Heart left ventricle (tissue), 16 donors: ENCODE data around the gene PPIB. TPM values are rescaled to one million over a fixed set of nuclear protein-coding genes. Genes with fewer than 3 reads are reported as not detected.
"Not testable (repeated sequence)": the region's sequence is repeated elsewhere in the genome, so short reads cannot be mapped to it uniquely, and the experiment has no call there.

Source experiments
- ATAC-seq, 4 donors: fragments of 200-7000 bp; cut with Tn5 transposase; one replicate each; pipeline ENCODE4 v1.9.1; 2020 to 2022; ENCODE audit warnings: moderate library complexity in 4 of 4, mild to moderate bottlenecking in 3 of 4, moderate number of reproducible peaks in 1 of 4
- DNase-seq, 5 donors: peaks; one replicate each; pipeline ENCODE4 v3.0.0-alpha.2; 2020
- H3K27ac ChIP-seq, 12 donors: fragments of 200-600 bp; sonication (generic) in 4 of 12; one replicate each; pipeline versions ENCODE4 v1.5.0 to v1.8.0; 2016 to 2022; ENCODE audit warnings: mild to moderate bottlenecking in 2 of 12
- H3K27me3 ChIP-seq, 9 donors: fragments of 200-600 bp; sonication (generic) in 2 of 9; one replicate each; pipeline versions ENCODE4 v1.5.1 to v1.8.0; 2016 to 2022; ENCODE audit warnings: mild to moderate bottlenecking in 3 of 9
- H3K36me3 ChIP-seq, 9 donors: fragments of 200-600 bp; sonication (generic) in 2 of 9; one replicate each; pipeline versions ENCODE4 v1.5.0 to v1.8.0; 2018 to 2022; ENCODE audit warnings: mild to moderate bottlenecking in 2 of 9
- H3K4me1 ChIP-seq, 12 donors: fragments of 200-600 bp; sonication (generic) in 4 of 12; one replicate each; pipeline versions ENCODE4 v1.5.0 to v1.8.0; 2016 to 2022; ENCODE audit warnings: mild to moderate bottlenecking in 3 of 12
- H3K4me3 ChIP-seq, 12 donors: fragments of 200-600 bp; sonication (generic) in 4 of 12; one replicate each; pipeline versions ENCODE4 v1.5.0 to v1.8.0; 2017 to 2022; ENCODE audit warnings: mild to moderate bottlenecking in 9 of 12, moderate library complexity in 4 of 12
- H3K9me3 ChIP-seq, 12 donors: fragments of 200-600 bp; sonication (generic) in 4 of 12; one replicate each; pipeline versions ENCODE4 v1.5.0 to v1.8.0; 2016 to 2022; ENCODE audit warnings: mild to moderate bottlenecking in 1 of 12
- CTCF ChIP-seq, 12 donors: fragments of 200-600 bp; sonication (generic) in 4 of 12; IDR thresholded peaks; one replicate each; pipeline versions ENCODE4 v1.5.0 to v1.8.0; 2018 to 2022; ENCODE audit warnings: antibody characterized with exemption in 12 of 12, mild to moderate bottlenecking in 5 of 12
- POLR2A ChIP-seq, 2 donors: fragments of 450-650 bp; IDR thresholded peaks; one replicate each; pipeline ENCODE4 v1.6.1; 2017; ENCODE audit warnings: antibody characterized with exemption in 2 of 2, mild to moderate bottlenecking in 2 of 2, moderate library complexity in 2 of 2
- WGBS, 4 donors: extraction: QIAGEN DNeasy Blood & Tissue Kit in 2 of 4; methylation state at CpG; one replicate each; pipeline versions ENCODE4 v1.1.5 to v1.1.7; 2013 to 2018; 5-methylcytosine and 5-hydroxymethylcytosine counted together
- intact Hi-C, 10 donors: fragments of 100-400 bp; cut with DNase I; formaldehyde crosslinking; loops; one replicate each; pipeline versions ENCODE4 v1.11.1 to v1.14.2; 2022
- polyA plus RNA-seq, 2 donors: library from polyadenylated mRNA; stranded (reverse); fragments of 200-250 nt; gene quantifications; one replicate each; pipeline ENCODE4 v1.2.3, GENCODE V29; 2013
- total RNA-seq, 9 donors: library from RNA; depleted of rRNA in 2 of 9; stranded (reverse); fragments of >200 nt in 2 of 9; fragmentation: NEBNext Ultra II Directional in 3 of 9; extraction: Animal tissue kit (Norgen Biotek cat#: 25700) in 3 of 9; gene quantifications; one replicate each; pipeline versions ENCODE4 v1.1.0 to v1.2.4, GENCODE V29; 2016 to 2023
- donor health status: ischemic (EF 13 %, LVEDD 7.1; RV severe dilation, severe dysfunction).
- donor health status: healthy with polysubstance abuse.
- donor health status: DM: no; HTN: yes; CAD: no.
- donor health status: DM: no; HTN: no; CAD: no.
- donor health status: ischemic (EF 25% LVEDD 6.9; RV normal size, moderate dysfunction).
- donor health status: ischemic (EF 25% LVEDD 5.7; RV mildly dilated, moderate dysfunction).
- donor health status: healthy.
- donor health status: DM: yes; HTN: yes; CAD: no.
- donor health status: ischemic (EF 35%, LVEDD 5.7; RV mildly dilated, moderate dysfunction).
- donor health status: nonischemic (EF 11% LVEDD 7.7; RV severe dilation, severe dysfunction).
- donor health status: DM: yes; HTN: yes; CAD: no.
- donor health status: PGD.
- donor health status: ischemic (EF 29% LVEDD 5.4; RV normal size, mild dysfunction).
- donor health status: nonischemic (EF 23%, LVEDD 6.1; RV moderate dilation, normal function).

Gene PPIB
- total and polyA plus RNA-seq, 11 donors, result 73.7 to 341 (median 116) TPM

- no peak for ATAC-seq
- WGBS, 4 donors, result 80 to 93% (median 85%) methylated on average over 1 of the region's 1 CpG
- H3K4me1 ChIP-seq, result peaks cover 0 to 6% (median 0%) of the 10 kb centered on the region in 12 donors
Observed at GRCh38 chr15:64122444-64122843, 40.4 kb downstream of the PPIB start.

DNA sequence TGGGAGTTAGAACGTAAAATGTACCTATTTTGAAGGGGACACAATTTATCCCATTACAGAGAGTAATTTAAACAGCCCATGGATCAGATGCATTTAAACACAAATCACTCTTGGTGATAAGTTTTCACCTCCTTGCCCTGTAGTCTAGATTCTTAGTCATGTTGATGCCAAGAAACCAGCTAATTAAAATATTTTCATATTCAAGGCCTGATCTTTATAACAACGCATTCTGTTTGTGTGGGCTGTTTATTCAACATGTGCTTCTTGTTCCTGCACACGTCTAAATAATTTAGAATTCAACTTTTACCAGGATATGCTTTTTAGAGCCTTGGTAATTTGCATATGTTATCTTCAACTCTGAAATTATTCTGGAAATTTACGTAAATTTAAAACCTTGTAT is 41.2 kb downstream of the PPIB start:
- H3K9me3 ChIP-seq, result no peaks in the 10 kb centered on the region
- no peaks in the 10 kb centered on the region for H3K27me3 ChIP-seq
- H3K27ac ChIP-seq, result no peak overlapping the region
- no peaks in the 10 kb centered on the region for H3K4me1 ChIP-seq
- DNase-seq (no peak), ATAC-seq (no peak)
- WGBS, 4 donors, result 91 to 94% (median 94%) methylated on average over 4 of the region's 4 CpGs
- no peak overlapping the region for H3K4me3 ChIP-seq
- peaks cover 0 to 100% (median 99%) of the 10 kb centered on the region in 9 donors for H3K36me3 ChIP-seq
- TF ChIP-seq POLR2A (IDR thresholded peaks at IDR 0.05) (no peak), CTCF (IDR thresholded peaks at IDR 0.05) (no peak)
- intact Hi-C loops, result no loop called here

More at GRCh38 chr15:64122444-64122843, 40.4 kb downstream of the PPIB start:
- Histone ChIP-seq H3K4me3 (no peak overlapping the region), H3K9me3 (no peaks in the 10 kb centered on the region), H3K27ac (no peak overlapping the region), H3K36me3 (peaks cover 0 to 100% (median 99%) of the 10 kb centered on the region in 9 donors), H3K27me3 (no peaks in the 10 kb centered on the region)
- DNase-seq, result no peak
- no peak for TF ChIP-seq POLR2A (IDR thresholded peaks at IDR 0.05)
- TF ChIP-seq CTCF (IDR thresholded peaks at IDR 0.05), result no peak
- intact Hi-C loops, result no loop called here

DNA sequence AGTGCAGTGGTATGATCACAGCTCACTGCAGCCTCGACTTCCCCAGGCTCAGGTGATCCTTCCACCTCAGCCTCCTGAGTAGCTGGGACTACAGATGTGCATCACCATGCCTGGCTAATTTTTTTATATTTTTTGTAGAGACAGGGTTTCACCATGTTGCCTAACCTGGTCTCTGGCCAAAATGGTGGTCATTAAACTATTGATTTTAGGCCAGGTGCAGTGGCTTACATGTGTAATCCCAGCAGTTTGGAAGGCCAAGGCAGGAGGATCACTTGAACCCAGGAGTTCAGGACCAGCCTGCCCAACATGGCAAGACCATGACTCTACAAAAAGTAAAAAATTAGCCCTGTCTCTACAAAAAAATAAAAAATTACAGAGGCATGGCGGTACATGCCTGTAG is 42.5 kb downstream of the PPIB start:
- H3K27me3 ChIP-seq, H3K27ac ChIP-seq, intact Hi-C loops, ATAC-seq, H3K4me3 ChIP-seq, H3K9me3 ChIP-seq, H3K4me1 ChIP-seq, DNase-seq: not testable (repeated sequence)
- peaks cover 0 to 100% (median 99%) of the 10 kb centered on the region in 9 donors for H3K36me3 ChIP-seq
- 95 to 100% (median 97%) methylated on average over 2 of the region's 2 CpGs for WGBS, 4 donors

GRCh38 chr15:64117759-64118487 is 44.9 kb downstream of the PPIB start:
- no peak for DNase-seq
- Histone ChIP-seq H3K27me3 (no peaks in the 10 kb centered on the region), H3K27ac (no peak overlapping the region), H3K4me1 (peaks cover 0 to 7% (median 0%) of the 10 kb centered on the region in 12 donors), H3K9me3 (no peaks in the 10 kb centered on the region), H3K36me3 (peaks cover 0 to 100% (median 100%) of the 10 kb centered on the region in 9 donors), H3K4me3 (no peak overlapping the region)
- intact Hi-C loops, result no loop called here
- ATAC-seq, result no peak
- no peak for TF ChIP-seq CTCF (IDR thresholded peaks at IDR 0.05)
- 85 to 92% (median 88%) methylated on average over 5 of the region's 5 CpGs for WGBS, 4 donors
